DLD1 (cell line): ENCODE measurements around the gene SPO11.
"Not testable (repeated sequence)": the region's sequence is repeated elsewhere in the genome, so short reads cannot be mapped to it uniquely, and the experiment has no call there.

Experiments used
- in situ Hi-C: cut with HindIII; loops from 2 replicates; pipeline ENCODE4 v1.10.0; 2017; ENCODE audit warnings: low sequenced_read_pairs

SPO11 gene

GRCh38 chr20:57332105-57333089 lies 2.8 kb downstream of the SPO11 start:
- in situ Hi-C loops: no loop called here

- in situ Hi-C loops: no loop called here
Observed at GRCh38 chr20:57335392-57335791, 5.8 kb downstream of the SPO11 start.

- in situ Hi-C loops: no loop called here
Observed at GRCh38 chr20:57341663-57342062, 12.1 kb downstream of the SPO11 start.

GRCh38 chr20:57342829-57343228 lies 13.2 kb downstream of the SPO11 start:
- in situ Hi-C loops: no loop called here

DNA sequence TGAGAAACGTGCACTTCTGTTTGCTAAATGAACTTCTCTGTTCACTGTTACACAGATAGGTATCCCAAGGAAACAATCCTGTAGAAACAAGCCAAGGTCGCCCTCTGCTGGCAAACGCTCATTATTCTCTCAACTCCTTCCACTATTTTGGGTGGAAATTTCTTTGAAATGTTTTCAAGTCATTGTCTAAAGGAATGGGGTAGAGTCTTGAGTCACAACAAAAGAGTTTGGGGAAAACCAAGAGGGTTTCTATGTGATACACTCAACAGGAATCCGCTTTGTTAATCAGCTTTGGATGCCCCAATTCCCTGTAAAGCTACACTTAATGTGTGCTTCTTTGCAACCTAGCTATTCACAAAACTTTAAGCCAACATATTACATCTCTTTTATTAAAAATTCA lies 16.9 kb downstream of the SPO11 start:
- in situ Hi-C loops: no loop called here

DNA sequence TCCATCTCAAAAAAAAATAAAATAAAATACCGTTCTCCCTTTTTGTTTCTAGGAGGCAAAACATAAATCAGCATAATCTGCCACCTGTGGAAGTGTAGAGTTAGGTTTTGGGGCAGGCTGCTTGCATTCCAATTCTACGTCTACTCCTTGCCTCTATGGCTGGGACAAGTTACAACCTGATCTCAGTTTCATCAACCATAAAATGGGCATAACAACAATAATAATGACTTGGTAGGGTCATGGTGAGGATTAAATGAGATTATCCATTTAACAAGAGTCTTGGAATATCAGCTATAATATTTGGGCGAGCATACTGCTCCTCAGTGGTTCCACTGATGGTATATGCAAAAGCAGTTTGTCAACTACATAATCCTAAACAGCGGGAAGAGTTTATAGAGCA lies 17.8 kb downstream of the SPO11 start:
- in situ Hi-C loops: no loop called here

DNA sequence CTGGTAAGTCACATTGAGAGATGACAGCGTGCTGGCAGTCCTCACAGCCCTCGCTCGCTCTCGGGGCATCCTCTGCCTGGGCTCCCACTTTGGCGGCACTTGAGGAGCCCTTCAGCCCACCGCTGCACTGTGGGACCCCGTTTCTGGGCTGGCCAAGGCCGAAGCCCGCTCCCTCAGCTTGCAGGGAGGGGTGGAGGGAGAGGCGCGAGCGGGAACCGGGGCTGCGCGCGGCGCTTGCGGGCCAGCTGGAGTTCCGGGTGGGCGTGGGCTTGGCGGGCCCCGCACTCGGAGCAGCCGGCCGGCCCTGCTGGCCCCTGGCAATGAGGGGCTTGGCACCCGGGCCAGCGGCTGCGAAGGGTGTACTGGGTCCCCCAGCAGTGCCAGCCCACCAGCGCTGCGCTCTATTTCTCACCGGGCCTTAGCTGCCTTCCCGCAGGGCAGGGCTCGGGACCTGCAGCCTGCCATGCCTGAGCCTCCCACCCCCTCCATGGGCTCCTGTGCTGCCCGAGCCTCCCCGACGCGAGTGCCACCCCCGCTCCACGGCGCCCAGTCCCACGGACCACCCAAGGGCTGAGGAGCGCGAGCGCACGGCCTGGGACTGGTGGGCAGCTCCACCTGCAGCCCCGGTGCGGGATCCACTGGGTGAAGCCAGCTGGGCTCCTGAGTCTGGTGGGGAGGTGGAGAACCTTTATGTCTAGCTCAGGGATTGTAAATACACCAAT lies 18.8 kb downstream of the SPO11 start:
- in situ Hi-C loops: not testable (repeated sequence)

- in situ Hi-C loops: not testable (repeated sequence)
Observed at GRCh38 chr20:57348922-57349574, 19.4 kb downstream of the SPO11 start.

DNA sequence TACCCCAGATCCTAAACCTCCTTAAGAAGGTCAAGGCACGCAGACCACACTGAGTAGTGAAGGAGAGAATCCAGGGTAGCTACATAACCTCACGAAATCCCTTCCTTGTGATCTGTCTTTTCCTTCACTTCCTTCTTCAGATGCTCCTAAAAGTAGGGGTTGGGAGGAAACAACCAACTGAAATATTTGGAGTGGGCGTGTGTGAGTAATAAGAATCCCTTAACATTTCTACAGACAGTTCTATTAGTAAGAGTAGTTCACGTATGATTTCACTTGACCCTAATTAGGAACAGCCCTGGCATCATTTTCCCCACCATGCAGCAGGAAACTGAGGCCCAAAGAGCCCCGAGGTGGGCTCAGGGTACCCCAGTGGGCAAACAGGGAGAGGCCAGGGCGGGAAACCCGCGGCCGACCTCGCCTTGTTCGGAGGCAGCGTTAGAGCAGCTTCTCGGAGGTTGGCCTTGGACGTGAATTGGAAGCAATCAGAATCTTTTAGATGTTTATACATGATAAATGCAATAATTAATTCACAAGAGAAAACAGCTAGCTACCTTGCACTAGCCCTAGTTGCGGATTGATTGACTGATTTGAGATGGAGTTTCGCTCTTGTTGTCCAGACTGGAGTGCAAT lies 20.6 kb downstream of the SPO11 start:
- in situ Hi-C loops: no loop called here

GRCh38 chr20:57350726-57351041 lies 21.1 kb downstream of the SPO11 start:
- in situ Hi-C loops: not testable (repeated sequence)

GRCh38 chr20:57351042-57351783 lies 21.6 kb downstream of the SPO11 start, which contains the start of gene RAE1:
Gene RAE1 (plus strand): TSS chr20:57351255. CDS start chr20:57354039, 2,784 bp downstream.
- in situ Hi-C loops: no loop called here

GRCh38 chr20:57352305-57352704 lies 22.7 kb downstream of the SPO11 start:
- in situ Hi-C loops: no loop called here

GRCh38 chr20:57353351-57353750 lies 23.7 kb downstream of the SPO11 start:
- in situ Hi-C loops: no loop called here

GRCh38 chr20:57361517-57361916 lies 31.9 kb downstream of the SPO11 start:
- in situ Hi-C loops: no loop called here

- in situ Hi-C loops: no loop called here
Observed at GRCh38 chr20:57364451-57364850, 34.8 kb downstream of the SPO11 start.

- in situ Hi-C loops: no loop called here
Observed at GRCh38 chr20:57369596-57369995, 40.0 kb downstream of the SPO11 start.

DNA sequence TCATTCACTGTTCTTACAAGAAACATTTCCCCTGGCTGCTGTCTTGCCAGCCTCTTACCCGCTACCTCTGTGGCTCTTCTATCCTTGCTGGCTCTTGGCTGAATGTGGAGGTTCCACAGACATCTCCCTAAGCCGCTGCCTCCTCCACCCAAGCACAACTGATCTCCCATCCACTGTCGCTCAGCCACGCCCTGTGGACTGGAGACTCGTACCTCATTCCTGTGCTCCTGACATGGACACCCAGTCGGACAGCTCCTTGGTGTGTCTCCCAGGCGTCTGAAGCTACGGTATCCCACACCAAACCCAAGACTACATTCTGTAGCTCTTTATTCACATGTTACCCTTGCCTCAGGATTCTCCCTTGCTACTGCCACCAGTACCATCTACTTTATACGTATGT lies 40.7 kb downstream of the SPO11 start:
- in situ Hi-C loops: loop anchor here (10.0 kb wide), 1 partner anchor 144 kb away; no protein-coding TSS in a partner anchor

- in situ Hi-C loops: loop anchor here (10.0 kb wide), 1 partner anchor 143 kb away; no protein-coding TSS in a partner anchor
Observed at GRCh38 chr20:57371363-57371762, 41.8 kb downstream of the SPO11 start.

DNA sequence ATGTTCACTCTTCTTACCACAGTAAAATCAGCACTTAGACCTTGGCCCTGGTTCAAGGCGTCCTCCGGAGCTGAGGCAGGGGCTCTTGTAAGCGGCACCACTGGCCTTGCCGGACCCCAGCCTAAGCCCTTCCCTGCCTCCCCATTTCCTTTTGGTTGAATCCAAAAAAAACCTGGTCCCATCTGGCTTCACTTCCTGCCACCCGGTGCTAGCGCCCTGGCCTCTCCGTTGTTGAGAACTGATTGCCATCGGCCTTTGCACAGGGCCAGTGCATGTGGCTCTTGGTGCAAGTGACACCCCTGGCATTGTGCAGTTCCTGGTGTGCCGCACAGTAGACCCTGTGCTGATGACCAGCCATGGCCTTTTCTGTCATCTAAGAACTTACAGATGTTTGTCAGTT lies 42.6 kb downstream of the SPO11 start:
- in situ Hi-C loops: loop anchor here (10.0 kb wide), 1 partner anchor 143 kb away; no protein-coding TSS in a partner anchor
